OCI-LY3 (cell line): ENCODE results near the gene CACFD1.

ENCODE experiments used
- H2AFZ ChIP-seq: fragments of 200-600, 300-600 bp; shearing (Covaris generic); 2 replicates; pipeline ENCODE4 v1.6.0; 2014; ENCODE audit warnings: antibody characterized with exemption, low read depth, low read length
- H3K27ac ChIP-seq: fragments of 200-600, 300-600 bp; sonication (generic); 2 replicates; pipeline ENCODE4 v1.5.1; 2014; ENCODE audit warnings: mild to moderate bottlenecking, low read length, moderate library complexity, mixed read lengths
- H3K27me3 ChIP-seq: fragments of 200-600, 300-600 bp; sonication (generic); 2 replicates; pipeline ENCODE4 v1.6.1; 2014; ENCODE audit warnings: low read depth, low read length, mixed read lengths
- H3K36me3 ChIP-seq: fragments of 200-600, 300-600 bp; sonication (generic); replicated peaks from 2 replicates; pipeline ENCODE3; 2014; ENCODE audit warnings: low read depth, low read length, mixed read lengths
- H3K4me1 ChIP-seq: fragments of 300-600, 200-600 bp; sonication (generic); 2 replicates; pipeline ENCODE4 v1.6.1; 2014; ENCODE audit warnings: low read length, mixed read lengths
- H3K4me2 ChIP-seq: fragments of 200-600, 300-600 bp; sonication (generic); 2 replicates; pipeline ENCODE4 v1.6.1; 2014; ENCODE audit warnings: low read length, mixed read lengths
- H3K4me3 ChIP-seq: fragments of 300-600, 200-600 bp; sonication (generic); 2 replicates; pipeline ENCODE4 v1.5.1; 2014; ENCODE audit warnings: antibody characterized with exemption, mild to moderate bottlenecking, low read length, moderate library complexity
- H3K79me2 ChIP-seq: fragments of 300-600, 200-600 bp; shearing (Covaris generic); 2 replicates; pipeline ENCODE4 v1.6.1; 2014; ENCODE audit warnings: mild to moderate bottlenecking, low read length, mixed read lengths
- H3K9ac ChIP-seq: fragments of 300-600, 200-600 bp; shearing (Covaris generic); 2 replicates; pipeline ENCODE4 v1.6.0; 2014; ENCODE audit warnings: mild to moderate bottlenecking, low read length, moderate library complexity
- H3K9me3 ChIP-seq: fragments of 200-600, 300-600 bp; shearing (Covaris generic); 2 replicates; pipeline ENCODE4 v1.6.1; 2014; ENCODE audit warnings: low read length, mixed read lengths; ENCODE audit not compliant: insufficient read depth
- H4K20me1 ChIP-seq: fragments of 200-600, 300-600 bp; sonication (generic); 2 replicates; pipeline ENCODE4 v1.6.1; 2016; ENCODE audit warnings: low read length, mixed read lengths; ENCODE audit not compliant: insufficient read depth
- CTCF ChIP-seq: fragments of 200-600, 300-600 bp; sonication (generic); IDR thresholded peaks from 2 replicates; pipeline ENCODE4 v1.5.1; 2014; ENCODE audit warnings: antibody characterized with exemption, low read length, low read depth
- EZH2phosphoT487 ChIP-seq: fragments of 200-600 bp; shearing (Covaris generic); IDR thresholded peaks from 2 replicates; pipeline ENCODE4 v1.6.1; 2018; ENCODE audit warnings: antibody characterized with exemption, mixed run types, low read depth

The CACFD1 gene

DNA sequence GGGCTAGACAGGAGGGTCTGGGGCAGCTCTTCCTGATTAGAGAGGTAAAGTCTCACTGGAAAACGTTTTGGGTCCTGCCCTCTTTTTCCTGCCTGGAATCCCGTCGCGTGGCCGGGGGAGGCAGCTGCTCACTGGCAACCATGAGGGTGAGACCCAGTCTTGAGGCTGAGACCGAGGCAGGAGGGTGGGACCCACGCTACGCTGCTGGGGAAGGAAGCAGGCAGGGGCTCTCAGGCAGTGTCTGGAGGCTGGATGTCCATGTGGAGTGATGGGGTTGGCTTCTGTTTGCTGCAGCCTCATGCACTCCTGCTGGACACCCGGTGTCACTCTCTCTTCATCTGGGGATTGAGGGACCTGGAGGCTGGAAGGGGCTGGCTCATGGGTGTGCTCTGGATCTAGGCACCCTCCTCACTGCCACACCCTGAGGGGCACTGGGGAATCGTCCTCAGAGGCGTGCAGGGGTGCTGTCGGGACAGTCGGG, 30.5 kb downstream of the CACFD1 start:
- no peak for TF ChIP-seq CTCF
- TF ChIP-seq EZH2phosphoT487 = no peak
- Histone ChIP-seq H3K9me3 (no peaks in the 10 kb centered on the region), H3K9ac (no peak overlapping the region), H2AFZ (no peak overlapping the region), H3K27me3 (peaks cover 13% of the 10 kb centered on the region), H3K4me1 (peaks cover 8% of the 10 kb centered on the region), H3K36me3 (no peaks in the 10 kb centered on the region), H3K4me3 (no peak overlapping the region), H3K4me2 (no peak overlapping the region), H3K79me2 (no peaks in the 10 kb centered on the region), H3K27ac (no peak overlapping the region), H4K20me1 (no peaks in the 10 kb centered on the region)

- peaks cover 13% of the 10 kb centered on the region for H3K27me3 ChIP-seq
- no peak overlapping the region for H3K27ac ChIP-seq
- H3K9me3 ChIP-seq = no peaks in the 10 kb centered on the region
- no peak overlapping the region for H3K4me3 ChIP-seq
- H3K79me2 ChIP-seq = no peaks in the 10 kb centered on the region
- H3K9ac ChIP-seq = no peak overlapping the region
- H3K36me3 ChIP-seq = no peaks in the 10 kb centered on the region
- H4K20me1 ChIP-seq = no peaks in the 10 kb centered on the region
- H3K4me1 ChIP-seq = peaks cover 2% of the 10 kb centered on the region
- no peak overlapping the region for H3K4me2 ChIP-seq
- TF ChIP-seq CTCF (no peak), EZH2phosphoT487 (no peak)
- H2AFZ ChIP-seq = no peak overlapping the region
These were observed 31.3 kb downstream of the CACFD1 start for GRCh38 chr9:133490865-133491655.

GRCh38 chr9:133491656-133491925, 31.8 kb downstream of the CACFD1 start:
- peaks cover 13% of the 10 kb centered on the region for H3K27me3 ChIP-seq
- no peak overlapping the region for H3K4me2 ChIP-seq
- H3K27ac ChIP-seq = no peak overlapping the region
- H4K20me1 ChIP-seq = no peaks in the 10 kb centered on the region
- H3K36me3 ChIP-seq = no peaks in the 10 kb centered on the region
- no peaks in the 10 kb centered on the region for H3K9me3 ChIP-seq
- H3K79me2 ChIP-seq = no peaks in the 10 kb centered on the region
- TF ChIP-seq CTCF = no peak
- no peak for TF ChIP-seq EZH2phosphoT487
- no peak overlapping the region for H2AFZ ChIP-seq
- H3K9ac ChIP-seq = no peak overlapping the region
- H3K4me3 ChIP-seq = no peak overlapping the region
- H3K4me1 ChIP-seq = no peaks in the 10 kb centered on the region

GRCh38 chr9:133492061-133493021, 32.6 kb downstream of the CACFD1 start:
- no peaks in the 10 kb centered on the region for H4K20me1 ChIP-seq
- no peaks in the 10 kb centered on the region for H3K36me3 ChIP-seq
- H3K9me3 ChIP-seq = no peaks in the 10 kb centered on the region
- no peak overlapping the region for H3K4me2 ChIP-seq
- no peak overlapping the region for H3K4me3 ChIP-seq
- H3K4me1 ChIP-seq = no peaks in the 10 kb centered on the region
- H3K9ac ChIP-seq = no peak overlapping the region
- H3K27ac ChIP-seq = no peak overlapping the region
- no peak overlapping the region for H2AFZ ChIP-seq
- no peaks in the 10 kb centered on the region for H3K79me2 ChIP-seq
- TF ChIP-seq EZH2phosphoT487 = no peak
- no peak for TF ChIP-seq CTCF
- peaks cover 13% of the 10 kb centered on the region for H3K27me3 ChIP-seq
